Neutrophil (primary cell): ENCODE data around the gene CLEC12A.

ENCODE experiments used
- H3K27ac ChIP-seq: fragments of 200-600 bp; sonication (generic); 2 replicates; pipeline ENCODE4 v1.5.1; 2016; ENCODE audit warnings: mild to moderate bottlenecking, moderate library complexity
- H3K27me3 ChIP-seq: fragments of 200-600 bp; sonication (generic); 2 replicates; pipeline ENCODE4 v1.6.0; 2016; ENCODE audit warnings: mild to moderate bottlenecking
- H3K36me3 ChIP-seq: fragments of 200-600 bp; sonication (generic); 2 replicates; pipeline ENCODE4 v1.5.1; 2017
- H3K4me1 ChIP-seq, 2 experiments: fragments of 200-600 bp in 1 of 2; sonication (generic) in 1 of 2; 1 replicate in 1 of 2; 2 replicates in 1 of 2; pipeline versions ENCODE4 v1.5.1 to v1.6.1; 2013 to 2016; ENCODE audit warnings: low read depth in 1 of 2, low read length in 1 of 2, mild to moderate bottlenecking in 1 of 2, moderate library complexity in 1 of 2; ENCODE audit not compliant: control insufficient read depth in 1 of 2, insufficient read depth in 1 of 2
- H3K4me3 ChIP-seq, 2 experiments: fragments of 200-600 bp in 1 of 2; sonication (generic) in 1 of 2; 1 replicate in 1 of 2; 2 replicates in 1 of 2; pipeline ENCODE4 v1.5.1; 2013 to 2016; ENCODE audit warnings: low read depth in 1 of 2, low read length in 1 of 2, mild to moderate bottlenecking in 1 of 2, moderate library complexity in 1 of 2
- H3K9me3 ChIP-seq: fragments of 200-600 bp; sonication (generic); 2 replicates; pipeline ENCODE4 v1.5.1; 2016
- CTCF ChIP-seq: fragments of 200-600 bp; sonication (generic); IDR thresholded peaks from 2 replicates; pipeline ENCODE4 v1.5.1; 2016; ENCODE audit warnings: antibody characterized with exemption

The CLEC12A gene

GRCh38 chr12:9941838-9942237, 29.4 kb upstream of the CLEC12A start:
- Histone ChIP-seq H3K4me1 (peaks cover 60 to 65% of the 10 kb centered on the region in 2 experiments), H3K27ac (peak overlapping the region; percentile 82), H3K27me3 (no peaks in the 10 kb centered on the region), H3K36me3 (no peaks in the 10 kb centered on the region), H3K9me3 (no peaks in the 10 kb centered on the region), H3K4me3 (no peak overlapping the region)
- no peak for TF ChIP-seq CTCF

DNA sequence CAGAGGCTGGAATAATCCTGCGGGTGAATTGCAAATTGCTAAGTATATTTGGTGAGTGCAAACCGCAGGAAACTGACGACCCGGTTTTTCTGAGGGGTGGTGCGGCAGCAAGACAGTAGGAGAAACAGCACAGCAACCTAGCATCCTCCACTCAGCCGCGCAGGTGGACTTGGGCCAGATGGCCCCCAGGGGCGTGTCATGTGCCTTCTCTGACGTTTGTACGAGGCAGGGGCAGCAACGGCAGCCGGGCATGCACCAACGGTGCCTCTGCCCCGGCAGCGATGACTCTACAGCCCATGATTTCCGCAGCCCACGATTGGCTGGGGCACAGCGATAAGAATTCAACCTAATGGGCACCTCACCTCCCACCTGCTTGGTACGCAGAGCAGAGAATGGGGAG, 28.0 kb upstream of the CLEC12A start:
- Histone ChIP-seq H3K4me1 (peaks cover 74 to 79% of the 10 kb centered on the region in 2 experiments), H3K9me3 (no peaks in the 10 kb centered on the region), H3K27me3 (no peaks in the 10 kb centered on the region), H3K36me3 (no peaks in the 10 kb centered on the region), H3K4me3 (peak overlapping the region; percentile 37 to 42), H3K27ac (peak overlapping the region; percentile 82)
- TF ChIP-seq CTCF, result no peak

- H3K27me3 ChIP-seq, result no peaks in the 10 kb centered on the region
- peaks cover 86 to 90% of the 10 kb centered on the region in 2 experiments for H3K4me1 ChIP-seq
- peak overlapping the region; percentile 82 for H3K27ac ChIP-seq
- peak overlapping the region in 1 of 2 experiments; percentile 37 for H3K4me3 ChIP-seq
- no peaks in the 10 kb centered on the region for H3K9me3 ChIP-seq
- no peaks in the 10 kb centered on the region for H3K36me3 ChIP-seq
- no peak for TF ChIP-seq CTCF
Observed at GRCh38 chr12:9944391-9944790, 26.8 kb upstream of the CLEC12A start.

GRCh38 chr12:9947674-9948073, 23.5 kb upstream of the CLEC12A start:
- Histone ChIP-seq H3K9me3 (no peaks in the 10 kb centered on the region), H3K27me3 (no peaks in the 10 kb centered on the region), H3K4me1 (peaks cover 73 to 82% of the 10 kb centered on the region in 2 experiments), H3K4me3 (no peak overlapping the region), H3K27ac (peak overlapping the region; percentile 41), H3K36me3 (no peaks in the 10 kb centered on the region)
- TF ChIP-seq CTCF, result no peak

DNA sequence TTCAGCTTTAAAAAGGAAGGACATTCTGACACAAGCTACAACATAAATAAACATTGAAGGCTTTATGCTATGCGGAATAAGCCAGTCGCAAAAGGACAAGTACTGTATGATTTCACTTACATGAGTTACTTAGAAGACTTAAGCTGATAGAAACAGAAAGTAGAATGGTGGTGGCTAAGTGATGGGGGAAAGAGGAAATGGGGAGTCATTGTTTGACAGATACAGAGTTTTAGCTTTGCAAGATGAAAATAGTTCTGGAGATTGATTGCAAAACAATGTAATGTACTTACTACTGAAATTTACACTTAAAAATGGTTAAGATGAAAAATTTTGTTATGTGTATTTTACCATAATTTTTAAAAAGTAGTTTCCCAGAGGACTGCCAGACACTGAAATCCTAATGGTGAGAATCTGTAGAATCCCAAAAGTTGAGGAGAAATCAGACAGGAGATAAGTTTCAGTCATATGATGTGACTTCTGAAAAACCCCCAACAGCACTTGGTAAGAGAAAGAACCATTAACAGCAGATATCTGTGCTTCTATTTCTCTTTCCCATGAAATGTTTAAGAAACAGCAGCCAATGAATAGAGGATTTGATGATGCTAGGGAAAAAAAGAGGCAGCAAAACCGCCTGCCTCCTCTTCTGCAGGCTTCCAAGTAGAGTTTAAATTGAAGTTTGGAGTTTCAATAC, 22.5 kb upstream of the CLEC12A start:
- Histone ChIP-seq H3K27ac (peak overlapping the region; percentile 41), H3K27me3 (no peaks in the 10 kb centered on the region), H3K36me3 (no peaks in the 10 kb centered on the region), H3K9me3 (no peaks in the 10 kb centered on the region), H3K4me1 (peaks cover 62 to 71% of the 10 kb centered on the region in 2 experiments), H3K4me3 (no peak overlapping the region)
- no peak for TF ChIP-seq CTCF
